GM18951 (cell line): ENCODE measurements around the gene LIN7C.

Experiments
- POLR2A ChIP-seq: IDR thresholded peaks from 4 replicates; pipeline ENCODE4 v1.6.1; 2011; ENCODE audit warnings: mild to moderate bottlenecking; ENCODE audit not compliant: insufficient read length, insufficient read depth; ENCODE audit errors: extremely low read depth
- in situ Hi-C: fragments of 300-500 bp; cut with MboI; formaldehyde crosslinking; loops from one replicate; pipeline ENCODE4 v1.12.0; 2022; ENCODE audit warnings: low sequenced_read_pairs, mixed read lengths, inconsistent platforms; ENCODE audit not compliant: unreplicated experiment

LIN7C gene

DNA sequence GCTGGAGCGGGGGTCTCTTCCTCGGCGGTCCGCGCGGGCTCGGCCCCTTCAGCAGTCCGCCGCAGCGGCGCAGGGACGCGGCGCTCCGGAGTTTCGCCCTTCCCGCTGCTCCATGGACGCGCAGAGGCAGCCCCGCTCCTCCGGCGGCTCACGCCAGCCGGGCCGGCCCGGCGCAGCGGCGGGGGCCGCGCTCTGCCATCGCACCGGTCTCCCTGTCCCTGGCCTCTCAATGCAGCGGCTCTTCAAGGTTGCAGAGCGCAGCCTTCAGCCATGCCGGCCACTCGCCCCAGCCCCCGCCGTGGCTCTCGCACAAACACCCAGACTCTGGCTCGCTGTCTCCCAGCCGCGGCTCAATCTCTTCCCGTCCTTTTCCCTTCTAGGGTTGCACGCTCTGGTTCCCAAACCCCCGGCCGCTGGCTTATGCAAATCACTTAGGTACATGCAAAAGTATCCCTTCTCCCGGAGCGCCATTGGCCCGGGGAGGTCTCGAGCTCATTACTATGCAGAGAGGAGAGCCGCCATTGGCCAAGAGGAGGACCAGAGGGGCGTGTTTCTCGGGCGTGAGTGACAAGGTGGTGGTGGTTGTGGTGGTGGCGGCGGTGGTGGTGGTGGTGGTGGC, 34.1 kb downstream of the LIN7C start, which contains the start of gene LGR4:
TSS of gene LGR4 (minus strand) at position 393 of the 619 bp plus-strand sequence. CDS start 488 bp downstream, outside the sequence.
- in situ Hi-C loops: no loop called here

DNA sequence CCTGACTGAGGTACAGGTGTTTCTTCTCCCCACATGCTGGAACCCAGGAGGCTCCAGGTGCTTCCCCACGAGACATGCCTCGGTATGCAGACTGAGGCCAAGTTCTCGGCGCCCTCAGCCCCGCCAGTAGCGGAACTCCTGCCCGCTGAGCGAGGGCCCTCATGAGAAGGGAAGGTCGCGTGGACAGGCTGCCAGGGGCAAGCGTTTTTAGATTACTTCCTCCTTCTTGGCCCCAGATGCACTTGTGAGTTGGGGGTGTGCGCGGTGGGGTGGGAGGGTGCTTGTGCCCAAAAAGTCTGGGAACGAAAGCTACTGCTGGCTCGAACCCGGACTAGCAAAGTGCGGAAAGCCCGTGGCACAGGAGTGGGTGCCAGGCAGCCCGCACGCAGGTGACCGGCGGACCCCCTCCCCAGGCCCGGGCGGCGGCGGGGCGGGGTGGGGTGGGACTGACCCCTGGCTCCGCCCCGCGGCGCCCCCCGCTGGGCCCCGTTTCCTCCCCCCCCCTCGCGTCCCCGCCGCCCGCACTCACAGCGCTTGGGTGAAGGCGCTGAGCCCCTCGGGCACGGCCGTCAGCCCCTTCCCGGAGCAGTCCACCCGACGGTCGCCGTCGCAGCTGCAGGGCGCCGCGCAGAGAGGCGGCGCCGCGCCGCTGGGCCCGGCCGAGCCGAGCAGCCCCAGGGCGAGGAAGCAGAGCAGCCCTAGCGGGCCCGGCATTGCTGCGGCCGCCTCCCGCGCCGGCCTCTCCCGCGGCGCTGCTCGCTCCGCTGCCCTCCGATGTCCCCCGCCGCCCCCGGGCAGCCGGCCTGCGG, 34.8 kb downstream of the LIN7C start:
- TF ChIP-seq POLR2A: no peak
- in situ Hi-C loops: no loop called here

More for the DNA sequence above, 34.1 kb downstream of the LIN7C start, which contains the start of gene LGR4:
- TF ChIP-seq POLR2A: no peak

DNA sequence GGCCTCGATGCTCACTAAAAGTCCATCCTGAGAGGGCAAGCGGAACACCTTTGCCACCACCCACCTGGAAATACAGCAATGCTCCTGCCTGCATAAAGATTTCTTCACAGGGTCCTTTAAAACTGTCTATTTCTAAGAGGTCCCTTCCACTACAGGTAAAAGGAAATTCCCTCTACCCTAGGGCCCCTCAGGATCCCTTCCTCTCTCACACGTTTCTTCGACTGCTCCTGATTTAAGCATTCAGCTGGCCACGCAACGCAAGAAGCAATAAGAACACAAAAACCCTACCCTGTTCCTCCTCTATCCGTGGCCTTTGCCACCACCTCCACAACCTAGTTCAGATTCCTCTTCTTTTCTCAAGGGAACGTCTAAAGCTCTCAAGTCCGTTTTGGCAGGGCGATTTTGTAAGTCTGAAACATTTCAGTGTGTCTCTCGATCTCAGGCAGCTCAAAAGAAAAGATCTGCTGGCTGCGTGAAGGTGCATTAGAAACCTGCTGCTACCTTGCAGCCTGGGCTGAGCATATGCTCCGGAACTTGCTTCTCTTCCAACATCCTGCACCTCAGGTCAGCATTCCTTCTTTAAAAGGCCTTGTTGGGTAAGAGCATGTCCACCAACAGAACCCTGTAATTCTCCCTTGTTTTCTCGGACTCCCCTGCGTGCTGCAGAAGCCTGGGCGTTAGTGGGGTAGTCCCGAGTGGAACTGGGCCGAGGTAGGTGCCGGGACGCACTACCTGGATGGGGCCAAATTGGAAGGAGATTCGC, 35.6 kb downstream of the LIN7C start:
- no peak for TF ChIP-seq POLR2A

DNA sequence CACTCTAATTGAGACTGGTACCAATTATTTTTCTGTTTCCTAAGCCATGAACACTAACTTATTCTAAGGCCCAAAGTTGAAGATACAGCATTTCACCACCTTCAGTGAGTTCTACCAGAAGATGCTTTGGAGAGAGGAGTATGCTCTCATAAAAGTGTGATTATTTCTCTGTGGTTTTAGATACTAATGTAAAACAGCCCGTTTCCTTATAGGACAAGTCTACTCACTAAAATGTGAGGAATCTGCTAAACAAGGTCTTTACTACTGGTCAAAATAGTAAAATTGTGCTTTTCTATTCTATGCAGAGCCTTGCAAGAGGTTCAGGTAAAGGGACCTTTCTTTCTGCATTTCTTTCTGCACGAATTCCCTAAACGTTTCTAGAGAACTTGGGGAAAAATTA, 36.4 kb downstream of the LIN7C start:
- TF ChIP-seq POLR2A: no peak
- in situ Hi-C loops: no loop called here

More for the DNA sequence above, 35.6 kb downstream of the LIN7C start:
- in situ Hi-C loops: no loop called here

DNA sequence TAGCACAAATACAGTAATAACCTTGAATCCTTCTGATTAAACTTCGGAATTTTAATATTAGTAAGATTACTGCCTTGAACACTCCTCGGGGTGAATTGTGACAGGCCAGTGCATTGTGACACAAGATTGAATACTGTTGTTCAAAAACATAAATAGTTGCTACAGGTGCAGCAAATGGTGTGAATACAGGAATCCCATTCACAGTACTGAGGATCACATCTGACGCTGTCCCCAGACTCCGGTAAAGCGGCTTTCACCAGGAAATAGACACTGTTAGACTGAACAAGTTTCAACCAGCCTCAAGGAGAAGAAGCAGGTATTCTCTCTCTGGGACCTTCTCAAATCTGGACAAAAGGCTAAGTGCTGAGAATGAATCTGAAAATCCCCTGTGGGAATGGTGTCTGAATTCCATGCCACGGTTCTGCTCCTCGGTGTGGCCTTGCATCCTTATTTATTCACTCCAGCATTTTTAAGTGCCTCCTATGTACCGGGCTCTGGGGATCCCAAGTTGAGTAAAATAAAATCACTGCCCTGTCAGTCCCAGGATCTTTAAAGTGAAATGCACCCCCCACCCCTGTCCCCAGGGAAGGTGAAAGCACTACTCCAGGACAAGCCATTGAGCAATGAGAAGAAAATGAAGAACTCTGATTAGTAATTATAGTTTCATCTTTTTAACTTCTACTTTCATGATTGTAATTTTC, 37.4 kb downstream of the LIN7C start:
- TF ChIP-seq POLR2A: no peak
- in situ Hi-C loops: no loop called here

DNA sequence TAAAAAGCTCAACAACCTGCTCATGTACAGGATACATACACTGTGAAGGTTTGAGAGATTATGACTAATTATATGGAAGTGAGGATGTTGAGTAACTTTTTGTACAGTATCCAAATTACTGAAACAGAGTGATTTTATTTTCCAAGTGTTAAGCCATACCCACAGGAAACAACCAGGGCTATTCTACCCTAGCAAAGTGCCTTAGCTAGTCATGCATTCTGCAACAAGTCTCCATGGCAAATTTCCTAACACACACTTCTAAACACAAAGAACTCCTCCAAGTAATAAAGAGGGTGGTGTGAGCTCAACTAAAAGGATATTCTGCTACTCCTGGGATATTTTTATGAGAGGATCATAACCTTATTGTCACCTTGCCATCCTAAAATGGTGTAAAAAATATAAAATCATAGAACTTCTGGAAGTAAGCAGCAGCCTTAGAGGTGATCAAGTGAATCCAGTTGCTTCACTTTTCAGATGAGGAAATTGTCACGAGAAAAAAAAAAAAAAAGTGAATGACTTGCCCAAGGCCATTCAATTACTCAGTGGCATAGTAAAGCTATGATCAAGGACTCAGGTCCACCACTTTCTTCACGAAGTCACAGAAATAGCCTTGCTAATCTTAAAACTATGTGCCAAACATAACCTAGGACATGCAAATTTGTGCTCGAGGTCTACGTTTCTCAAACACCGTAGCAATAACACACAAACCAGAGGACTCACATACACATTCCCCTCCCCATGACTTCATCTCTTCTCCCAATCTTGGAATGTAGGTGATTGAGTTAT, 38.2 kb downstream of the LIN7C start:
- in situ Hi-C loops: no loop called here
- TF ChIP-seq POLR2A: no peak

DNA sequence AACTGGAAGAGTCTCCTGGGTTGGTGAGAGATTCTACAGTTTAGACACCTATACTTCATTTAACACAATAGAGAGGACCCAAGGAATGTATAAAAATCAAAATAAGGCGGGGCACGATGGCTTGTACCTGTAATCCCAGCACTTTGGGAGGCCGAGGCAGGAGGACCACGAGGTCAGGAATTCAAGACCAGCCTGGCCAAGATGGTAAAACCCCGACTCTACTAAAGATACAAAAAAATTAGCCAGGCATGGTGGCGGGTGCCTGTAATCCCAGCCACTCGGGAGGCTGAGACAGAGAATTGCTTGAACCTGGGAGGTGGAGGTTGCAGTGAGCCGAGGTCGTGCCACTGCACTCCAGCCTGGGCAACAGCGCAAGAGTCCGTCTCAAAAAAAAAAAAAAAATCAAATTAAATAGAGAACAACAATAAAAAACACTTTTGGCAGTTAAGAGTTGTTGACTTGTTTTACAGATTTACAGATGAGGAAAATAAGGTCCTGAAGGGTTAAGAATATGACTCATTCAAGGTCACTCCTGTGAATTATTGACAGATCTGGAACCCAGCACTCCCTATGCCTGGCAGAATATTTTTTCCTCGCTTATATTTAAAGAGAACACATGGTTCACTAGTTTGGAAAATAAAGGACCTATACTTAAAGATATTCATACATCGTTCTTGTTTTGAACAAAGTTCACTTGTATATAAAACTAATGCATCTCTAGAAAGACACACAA, 39.2 kb downstream of the LIN7C start:
- in situ Hi-C loops: no loop called here
- no peak for TF ChIP-seq POLR2A

DNA sequence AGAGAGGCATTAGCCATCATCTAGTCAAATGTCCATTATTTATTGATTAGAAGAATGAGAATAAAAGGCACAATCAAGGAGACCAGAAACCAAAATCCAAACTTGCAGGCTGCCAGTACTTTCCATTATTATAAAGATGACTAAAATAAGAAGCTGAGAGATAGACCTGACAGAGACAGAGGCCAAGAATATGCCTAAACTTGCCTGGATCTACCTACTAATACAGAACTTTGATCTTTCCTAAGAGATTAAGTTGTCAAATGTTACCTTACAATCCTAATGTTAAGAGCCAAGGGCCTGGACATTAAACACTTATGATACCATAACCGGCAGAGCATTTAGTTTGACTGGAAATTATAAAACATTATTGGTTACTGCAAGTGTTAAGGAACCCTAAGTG, 40.2 kb downstream of the LIN7C start:
- in situ Hi-C loops: no loop called here

DNA sequence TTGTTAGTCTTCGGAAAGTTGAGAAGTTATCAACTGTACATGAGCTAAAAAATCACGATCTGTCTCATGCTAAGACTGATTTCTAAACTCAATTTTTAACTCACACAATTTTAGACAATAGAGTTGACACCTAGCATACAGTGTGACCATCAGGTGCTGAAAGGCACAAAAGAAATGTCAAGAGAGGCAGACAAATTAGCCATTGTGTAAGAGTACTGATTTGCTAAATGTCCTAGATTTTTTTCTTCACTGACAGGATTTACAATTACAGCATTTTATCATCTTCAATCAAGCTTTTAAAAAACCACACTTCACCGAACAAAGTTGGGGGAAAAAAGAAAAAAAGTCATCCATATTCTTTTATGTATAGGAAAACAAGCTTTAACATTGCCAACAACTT, 40.9 kb downstream of the LIN7C start:
- in situ Hi-C loops: no loop called here
- TF ChIP-seq POLR2A: no peak

More for the DNA sequence above, 40.2 kb downstream of the LIN7C start:
- TF ChIP-seq POLR2A: no peak

DNA sequence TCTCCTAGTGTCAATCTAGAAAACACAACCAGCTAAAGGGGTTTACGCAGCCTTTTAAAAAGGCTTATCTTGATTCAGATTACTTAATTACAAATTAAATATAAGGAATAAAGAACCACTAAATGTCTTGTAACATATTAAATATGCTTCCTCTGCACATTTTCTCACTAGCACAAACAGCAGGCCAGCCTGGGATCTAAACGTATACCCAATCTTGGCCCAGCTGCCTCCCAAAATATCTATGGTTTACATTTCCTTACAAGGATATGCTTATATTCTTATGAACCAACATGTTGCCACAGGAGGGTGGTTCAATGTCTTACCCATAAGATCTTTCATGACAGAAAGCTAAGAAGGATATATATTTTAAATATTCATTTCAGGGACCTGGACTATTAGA, 41.7 kb downstream of the LIN7C start:
- TF ChIP-seq POLR2A: no peak
- in situ Hi-C loops: no loop called here

DNA sequence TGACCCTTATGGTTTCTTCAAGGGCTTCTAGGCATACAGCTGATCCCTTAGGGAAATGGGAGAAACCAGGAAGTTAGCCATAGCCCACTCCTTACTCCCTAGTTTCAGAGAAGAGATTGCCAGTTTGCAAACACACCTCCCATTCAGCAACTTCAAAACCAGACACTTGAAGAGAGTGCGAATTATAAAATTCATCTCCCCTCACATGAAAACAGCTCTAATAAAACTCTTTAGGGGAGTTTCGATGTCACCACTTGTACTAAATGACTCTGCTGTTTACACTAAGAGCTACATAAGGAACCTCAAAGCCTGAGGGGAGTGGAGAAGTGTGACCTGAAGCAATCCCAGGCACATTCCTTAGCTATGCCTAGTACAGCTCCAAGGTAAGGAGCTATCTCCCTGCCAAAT, 42.3 kb downstream of the LIN7C start:
- no peak for TF ChIP-seq POLR2A
- in situ Hi-C loops: no loop called here

DNA sequence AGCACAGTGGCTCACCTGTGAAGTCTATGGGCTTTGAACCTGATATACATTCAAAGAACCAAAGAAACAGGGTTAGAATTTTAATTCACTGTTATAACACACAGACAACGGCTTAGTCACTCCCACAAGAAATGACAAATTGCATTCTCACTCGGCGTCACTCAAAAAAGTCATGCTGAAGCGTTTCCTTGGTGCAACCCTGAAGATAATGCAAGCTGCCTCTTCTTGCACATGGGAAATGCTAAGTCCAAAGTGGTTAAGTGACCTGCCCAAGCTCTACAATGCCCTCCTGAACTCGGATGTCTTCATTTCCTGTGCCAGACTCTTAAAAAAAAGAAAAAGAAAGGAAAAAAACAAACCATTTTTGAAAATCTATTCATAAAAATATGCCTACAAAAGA, 44.0 kb downstream of the LIN7C start:
- TF ChIP-seq POLR2A: no peak
- in situ Hi-C loops: no loop called here
